C4-2B (cell line): ENCODE results near the gene ADARB2.

ENCODE experiments used
- H3K27ac ChIP-seq: fragments of 450-650 bp; 2 replicates; pipeline ENCODE4 v1.5.1; 2017
- ZFX ChIP-seq: fragments of 450-650 bp; IDR thresholded peaks from 2 replicates; pipeline ENCODE4 v1.6.1; 2017
- TF ChIP-seq, protein P1 (sequence below): fragments of 450-650 bp; conservative IDR thresholded peaks from 2 replicates; pipeline ENCODE4 v1.5.1; 2017; ENCODE audit warnings: mild to moderate bottlenecking

The ADARB2 gene

DNA sequence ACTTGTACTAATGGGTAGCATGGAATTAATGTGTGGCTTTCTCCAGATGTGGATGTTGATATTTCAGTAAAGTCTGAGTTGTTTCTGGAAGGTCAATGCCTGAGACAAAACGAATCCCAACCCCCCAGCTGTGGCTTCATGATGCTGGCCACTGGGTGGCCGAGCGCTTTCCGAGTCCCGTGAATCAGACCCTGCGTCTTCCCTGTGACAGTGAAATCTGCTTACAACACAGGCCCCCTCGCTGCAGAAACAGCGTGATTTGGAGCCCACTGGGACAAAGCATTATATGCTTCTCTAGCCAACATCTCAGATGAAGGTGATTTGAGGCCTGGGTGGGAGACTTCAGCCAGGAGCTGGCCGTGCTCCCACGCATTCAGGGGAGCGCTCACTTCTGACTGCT lies 556.5 kb downstream of the ADARB2 start:
- no peak for TF ChIP-seq ZFX
- TF ChIP-seq, protein P1, sequence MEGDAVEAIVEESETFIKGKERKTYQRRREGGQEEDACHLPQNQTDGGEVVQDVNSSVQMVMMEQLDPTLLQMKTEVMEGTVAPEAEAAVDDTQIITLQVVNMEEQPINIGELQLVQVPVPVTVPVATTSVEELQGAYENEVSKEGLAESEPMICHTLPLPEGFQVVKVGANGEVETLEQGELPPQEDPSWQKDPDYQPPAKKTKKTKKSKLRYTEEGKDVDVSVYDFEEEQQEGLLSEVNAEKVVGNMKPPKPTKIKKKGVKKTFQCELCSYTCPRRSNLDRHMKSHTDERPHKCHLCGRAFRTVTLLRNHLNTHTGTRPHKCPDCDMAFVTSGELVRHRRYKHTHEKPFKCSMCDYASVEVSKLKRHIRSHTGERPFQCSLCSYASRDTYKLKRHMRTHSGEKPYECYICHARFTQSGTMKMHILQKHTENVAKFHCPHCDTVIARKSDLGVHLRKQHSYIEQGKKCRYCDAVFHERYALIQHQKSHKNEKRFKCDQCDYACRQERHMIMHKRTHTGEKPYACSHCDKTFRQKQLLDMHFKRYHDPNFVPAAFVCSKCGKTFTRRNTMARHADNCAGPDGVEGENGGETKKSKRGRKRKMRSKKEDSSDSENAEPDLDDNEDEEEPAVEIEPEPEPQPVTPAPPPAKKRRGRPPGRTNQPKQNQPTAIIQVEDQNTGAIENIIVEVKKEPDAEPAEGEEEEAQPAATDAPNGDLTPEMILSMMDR: no peak
- H3K27ac ChIP-seq: no peak overlapping the region

DNA sequence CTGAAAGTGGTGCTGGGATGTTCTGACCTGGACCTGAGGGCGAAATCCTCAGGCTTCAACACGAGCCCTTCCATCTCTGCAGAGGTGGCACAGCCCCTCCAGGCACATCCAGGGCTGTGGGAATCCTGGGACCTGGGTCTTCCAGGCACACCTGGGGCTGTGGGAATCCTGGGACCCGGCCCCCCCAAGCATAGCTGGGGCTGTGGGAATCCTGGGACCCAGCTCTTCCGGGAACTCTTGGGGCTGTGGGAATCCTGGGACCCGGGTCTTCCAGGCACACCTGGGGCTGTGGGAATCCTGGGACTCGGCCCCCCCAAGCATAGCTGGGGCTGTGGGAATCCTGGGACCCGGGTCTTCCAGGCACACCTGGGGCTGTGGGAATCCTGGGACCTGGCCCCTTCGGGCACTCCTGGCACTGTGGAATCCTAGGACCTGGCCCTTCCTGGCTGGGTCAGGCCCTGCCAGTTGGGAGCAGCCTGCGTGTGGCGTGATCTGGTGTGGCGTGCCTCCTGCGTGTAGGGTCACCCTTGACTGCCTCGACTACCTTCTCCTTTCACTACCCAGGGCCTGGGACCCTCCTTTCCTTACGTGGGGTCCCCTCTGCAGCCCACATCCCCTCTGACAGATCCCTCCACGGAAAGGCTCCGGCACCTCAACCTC lies 557.1 kb downstream of the ADARB2 start:
- no peak for TF ChIP-seq ZFX
- TF ChIP-seq, protein P1: no peak
- H3K27ac ChIP-seq: no peak overlapping the region

DNA sequence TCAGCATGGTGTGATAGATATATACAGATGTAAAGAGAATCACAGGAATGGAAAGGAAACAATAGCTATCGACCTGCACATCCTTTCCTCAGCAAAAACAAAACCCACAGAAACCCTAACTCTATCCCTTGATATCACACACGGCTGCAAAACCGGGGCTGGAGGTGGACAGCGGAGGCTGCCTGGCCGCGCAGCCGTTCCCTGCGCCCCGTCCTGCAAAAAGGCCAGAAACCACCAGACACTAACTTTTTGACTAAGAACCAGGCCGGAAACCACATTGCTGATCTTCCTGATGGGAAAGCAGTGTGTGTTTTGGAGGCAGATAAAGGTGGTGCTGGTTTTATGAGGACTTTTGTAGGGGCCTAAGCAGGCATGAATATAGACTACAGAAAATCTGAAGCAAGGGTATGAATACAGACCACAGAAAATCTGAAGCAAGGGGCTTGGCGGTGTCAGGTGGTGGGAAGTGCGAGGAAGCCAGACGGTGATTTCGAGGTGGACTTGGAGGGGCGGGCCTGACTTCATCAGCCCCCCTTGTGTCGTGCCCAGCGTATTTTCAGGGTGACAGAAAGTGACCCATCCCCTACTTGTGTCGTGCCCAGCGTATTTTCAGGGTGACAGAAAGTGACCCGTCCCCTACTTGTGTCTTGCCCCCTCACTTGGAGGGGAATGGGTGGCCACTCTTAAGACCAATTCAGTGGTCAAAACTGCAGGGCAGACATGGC lies 557.8 kb downstream of the ADARB2 start:
- no peak overlapping the region for H3K27ac ChIP-seq
- TF ChIP-seq, protein P1: no peak
- no peak for TF ChIP-seq ZFX

DNA sequence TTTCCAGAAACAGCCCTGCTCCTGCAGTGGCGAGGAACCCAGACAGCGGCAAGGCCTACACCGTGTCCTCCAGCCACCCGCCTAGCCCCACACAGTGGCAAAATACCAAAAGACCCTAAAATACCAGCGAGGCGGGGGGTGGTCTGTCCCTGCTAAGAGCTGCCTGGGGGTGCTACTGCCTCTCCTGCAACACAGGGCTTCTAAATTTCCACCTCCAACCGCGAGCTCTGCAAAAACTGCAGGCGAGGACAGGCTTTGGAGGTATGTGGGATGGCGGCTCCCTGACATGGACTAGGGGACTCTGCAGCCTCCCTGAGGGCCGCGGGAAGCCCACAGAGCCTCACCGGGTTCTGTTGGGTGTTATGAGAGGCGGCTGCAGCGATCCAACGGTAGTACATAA lies 558.8 kb downstream of the ADARB2 start:
- no peak overlapping the region for H3K27ac ChIP-seq
- TF ChIP-seq, protein P1: no peak
- TF ChIP-seq ZFX: no peak

DNA sequence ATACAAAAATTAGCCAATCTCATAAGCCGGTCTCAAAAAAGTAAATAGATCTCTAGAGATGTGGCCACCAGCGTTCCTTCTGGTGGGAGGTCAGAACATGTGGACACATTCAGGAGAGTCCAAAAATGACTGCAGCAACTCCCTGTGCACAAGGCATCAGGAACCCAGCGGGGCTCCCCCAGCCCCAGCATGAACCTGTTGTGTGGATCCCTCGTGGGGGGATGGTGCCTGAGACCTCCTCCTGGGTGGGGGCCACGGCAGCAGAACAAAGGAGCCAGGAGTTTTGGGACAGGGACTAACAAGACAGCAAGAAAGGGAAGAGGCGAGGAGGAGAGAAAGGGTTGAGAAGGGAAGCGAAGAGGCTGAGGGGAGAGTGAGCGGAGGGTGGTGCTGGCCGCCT lies 559.4 kb downstream of the ADARB2 start:
- no peak overlapping the region for H3K27ac ChIP-seq
- TF ChIP-seq, protein P1: no peak
- no peak for TF ChIP-seq ZFX

DNA sequence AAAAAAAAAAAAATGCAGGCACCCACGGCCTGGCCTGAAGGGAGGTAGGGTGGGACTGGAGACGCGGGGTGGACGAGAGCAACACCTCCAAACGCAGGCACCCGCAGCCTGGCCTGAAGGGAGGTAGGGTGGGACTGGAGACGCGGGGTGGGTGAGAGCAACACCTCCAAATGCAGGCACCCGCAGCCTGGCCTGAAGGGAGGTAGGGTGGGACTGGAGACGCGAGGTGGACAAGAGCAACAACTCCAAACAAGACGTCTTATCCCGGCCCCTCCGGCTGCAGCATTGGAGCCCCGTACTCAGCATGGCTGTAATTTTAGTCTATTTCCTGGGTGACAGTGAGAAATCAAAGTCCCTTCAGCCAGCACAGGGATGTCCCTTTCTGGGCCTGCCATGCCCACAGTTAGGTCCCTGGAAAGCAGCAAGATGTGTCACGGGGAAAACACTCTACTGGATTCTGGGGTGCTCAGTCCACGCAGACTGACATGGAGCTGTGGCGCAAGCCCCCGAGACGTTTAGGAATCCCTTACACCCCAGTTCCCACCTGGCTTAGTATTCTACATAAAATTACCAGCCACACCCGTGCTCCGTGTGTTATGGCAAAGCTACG lies 561.3 kb downstream of the ADARB2 start:
- H3K27ac ChIP-seq: no peak overlapping the region
- TF ChIP-seq, protein P1: no peak
- no peak for TF ChIP-seq ZFX

DNA sequence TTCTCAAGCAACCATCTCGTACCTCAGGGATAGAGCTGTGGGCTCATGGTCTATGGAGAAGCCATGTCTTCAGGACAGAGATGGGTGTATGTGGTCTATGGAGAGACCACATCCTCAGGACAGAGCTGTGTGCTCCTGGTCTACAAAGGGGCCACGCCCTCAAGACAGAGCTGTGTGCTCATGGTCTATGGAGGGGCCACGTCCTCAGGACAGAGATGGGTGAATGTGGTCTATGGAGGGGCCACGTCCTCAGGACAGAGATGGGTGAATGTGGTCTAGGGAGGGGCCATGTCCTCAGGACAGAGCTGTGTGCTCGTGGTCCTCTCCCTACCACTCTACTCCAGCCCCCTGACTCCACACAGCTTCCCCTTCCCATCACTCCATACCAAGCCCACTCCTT lies 563.3 kb downstream of the ADARB2 start:
- TF ChIP-seq ZFX: no peak
- TF ChIP-seq, protein P1: no peak
- no peak overlapping the region for H3K27ac ChIP-seq
